Measurements from ENCODE around the gene GPR32.

The GPR32 gene

GRCh38 chr19:50784710-50785109 lies 14.4 kb downstream of the GPR32 start:
- DNase-seq, result no peak

- DNase-seq, result no peak
These were observed 15.1 kb downstream of the GPR32 start for GRCh38 chr19:50785329-50785728.

- DNase-seq, result no peak
These were observed 20.1 kb downstream of the GPR32 start, which contains the start of gene ACP4 for GRCh38 chr19:50790396-50790795. TSS of gene ACP4 (plus strand) at chr19:50790415. CDS start at chr19:50790415, 0 bp downstream.

- DNase-seq, result no peak
These were observed 20.7 kb downstream of the GPR32 start for GRCh38 chr19:50790922-50791467.

- no peak for DNase-seq
These were observed 21.5 kb downstream of the GPR32 start for GRCh38 chr19:50791594-50792271.

- DNase-seq, result no peak
These were observed 22.3 kb downstream of the GPR32 start for GRCh38 chr19:50792272-50793250.

GRCh38 chr19:50793558-50794065 lies 23.3 kb downstream of the GPR32 start:
- DNase-seq, result no peak

GRCh38 chr19:50794074-50794875 lies 24.0 kb downstream of the GPR32 start:
- DNase-seq, result no peak

GRCh38 chr19:50794876-50795663 lies 24.8 kb downstream of the GPR32 start:
- no peak for DNase-seq

GRCh38 chr19:50795664-50796073 lies 25.4 kb downstream of the GPR32 start:
- no peak for DNase-seq

- no peak for DNase-seq
These were observed 25.9 kb downstream of the GPR32 start for GRCh38 chr19:50796128-50796633.

GRCh38 chr19:50796634-50797428 lies 26.6 kb downstream of the GPR32 start:
- no peak for DNase-seq

GRCh38 chr19:50797429-50797780 lies 27.1 kb downstream of the GPR32 start:
- DNase-seq, result no peak

- no peak for DNase-seq
These were observed 27.8 kb downstream of the GPR32 start for GRCh38 chr19:50797781-50798658.

GRCh38 chr19:50798659-50799546 lies 28.6 kb downstream of the GPR32 start:
- DNase-seq, result no peak

GRCh38 chr19:50799547-50799851 lies 29.2 kb downstream of the GPR32 start:
- DNase-seq, result no peak

GRCh38 chr19:50801107-50801506 lies 30.8 kb downstream of the GPR32 start:
- no peak for DNase-seq

GRCh38 chr19:50803633-50804419 lies 33.6 kb downstream of the GPR32 start:
- no peak for DNase-seq

All from T-helper 9 cell (primary cell).